K562 (cell line): ENCODE measurements around the gene EFEMP2. TPM values are rescaled to one million over a fixed set of nuclear protein-coding genes. Genes with fewer than 3 reads are reported as not detected.

Experiments used
- BACH1 ChIP-seq: fragments of 200-800 bp; sonication (Bioruptor generic); IDR thresholded peaks from 2 replicates; pipeline ENCODE4 v1.6.1; 2016; ENCODE audit warnings: missing genetic modification characterization, missing compliant biosample characterization
- CREB1 ChIP-seq, 2 experiments: sonication (generic) in 1 of 2; formaldehyde crosslinking in 1 of 2; IDR thresholded peaks; 2 replicates each; pipeline versions ENCODE4 v1.6.1 to v1.8.0; 2012 to 2022; ENCODE audit warnings: inconsistent platforms in 1 of 2, mild to moderate bottlenecking in 1 of 2, missing genetic modification reagents in 1 of 2, moderate library complexity in 1 of 2
- EGR1 ChIP-seq: fragments of 450-650 bp; conservative IDR thresholded peaks from 2 replicates; pipeline ENCODE4 v1.6.1; 2017; ENCODE audit warnings: mild to moderate bottlenecking
- ETS1 ChIP-seq: conservative IDR thresholded peaks from 2 replicates; pipeline ENCODE4 v1.6.1; 2011; ENCODE audit warnings: low read depth, mild to moderate bottlenecking, low read length; ENCODE audit not compliant: control insufficient read depth
- MEF2A ChIP-seq: IDR thresholded peaks from 2 replicates; pipeline ENCODE4 v1.6.1; 2011; ENCODE audit warnings: low read depth, mild to moderate bottlenecking, low read length, moderate library complexity; ENCODE audit not compliant: control insufficient read depth
- MLLT1 ChIP-seq, 2 experiments: fragments of 450-650 bp; IDR thresholded peaks; 2 replicates each; pipeline ENCODE4 v1.6.1; 2016
- RBM39 ChIP-seq: fragments of 200-400 bp; formaldehyde crosslinking; optimal IDR thresholded peaks from 2 replicates; pipeline ENCODE3; 2018; ENCODE audit warnings: low read depth, low read length
- TAF9B ChIP-seq: fragments of 450-650 bp; IDR thresholded peaks from 2 replicates; pipeline ENCODE4 v1.6.1; 2018; ENCODE audit warnings: mild to moderate bottlenecking; ENCODE audit not compliant: partially characterized antibody
- TARDBP ChIP-seq: fragments of 450-650 bp; IDR thresholded peaks from 2 replicates; pipeline ENCODE4 v1.6.1; 2016
- TEAD2 ChIP-seq: fragments of 450-650 bp; IDR thresholded peaks from 2 replicates; pipeline ENCODE4 v1.6.1; 2016; ENCODE audit warnings: missing genetic modification characterization, control low read depth, missing compliant biosample characterization
- ZBTB5 ChIP-seq: fragments of 450-650 bp; IDR thresholded peaks from 2 replicates; pipeline ENCODE4 v1.6.1; 2017; ENCODE audit warnings: antibody characterized with exemption
- ZFX ChIP-seq: sonication (generic); formaldehyde crosslinking; IDR thresholded peaks from 2 replicates; pipeline ENCODE4 v1.8.0; 2022; ENCODE audit warnings: mild to moderate bottlenecking, missing genetic modification reagents, moderate library complexity
- ZMIZ1 ChIP-seq, 2 experiments: fragments of 150-350 bp in 1 of 2; IDR thresholded peaks; 2 replicates each; pipeline ENCODE4 v1.6.1; 2012 to 2016; ENCODE audit warnings: low read depth in 2 of 2, low read length in 2 of 2, mild to moderate bottlenecking in 1 of 2, moderate library complexity in 1 of 2
- ZNF354B ChIP-seq: fragments of 250-450 bp; sonication (Bioruptor Pico); IDR thresholded peaks from 2 replicates; pipeline ENCODE4 v1.4.0; 2020
- ZNF740 ChIP-seq, 3 experiments: fragments of 200-800 bp in 1 of 3; sonication (Bioruptor generic) in 1 of 3; sonication (generic) in 1 of 3; formaldehyde crosslinking in 1 of 3; IDR thresholded peaks; 2 replicates each; pipeline versions ENCODE4 v1.6.1 to v1.8.0; 2016 to 2022; ENCODE audit warnings: mild to moderate bottlenecking in 2 of 3, missing compliant biosample characterization in 2 of 3, missing genetic modification characterization in 2 of 3, missing genetic modification reagents in 1 of 3
- polyA plus RNA-seq, 8 experiments: library from polyadenylated mRNA; depleted of rRNA in 4 of 8; stranded (reverse) in 5 of 8; unstranded in 3 of 8; fragments of >200 nt; fragmentation: Nextera tagmentation in 2 of 8; fragmentation: Illumina TruSeq in 1 of 8; extraction: Ambion mirVana in 2 of 8; extraction: Trizol in 1 of 8; gene quantifications; 2 replicates each; pipeline versions ENCODE4 v1.2.1 to v1.2.3, GENCODE V29; 2011 to 2014; ENCODE audit warnings: inconsistent platforms in 1 of 8, missing spikeins in 1 of 8
- total RNA-seq, 7 experiments: library from RNA; depleted of rRNA in 6 of 7; stranded (reverse); fragments of >200 nt in 6 of 7; fragmentation: Illumina TruSeq in 2 of 7; extraction: Trizol in 2 of 7; gene quantifications; 2 replicates each; pipeline versions ENCODE4 v1.2.1 to v1.2.3, GENCODE V29; 2011 to 2021; ENCODE audit warnings: low replicate concordance in 1 of 7

The EFEMP2 gene
- total and polyA plus RNA-seq, 9 of the 15 experiments (the other 6 are each of a cell fraction or from before 2014, with no cell fraction given): 0.07 to 2.9 (median 0.69) TPM; not detected in 1

GRCh38 chr11:65892661-65893317 lies 20.2 kb upstream of the EFEMP2 start (continued):
- TF ChIP-seq ZMIZ1 (IDR thresholded peaks at IDR 0.05; ENCODE audit: low read depth in 2 of 2, low read length in 2 of 2): 0 out of 4 replicates have a peak, but pooled peaks of 1 of the 2 experiments have one; percentile 5
- no peak for TF ChIP-seq ZNF354B (CRISPR knock-in tag)
- no peak for TF ChIP-seq MEF2A
- no peak for TF ChIP-seq RBM39
- TF ChIP-seq EGR1: peak; percentile 29; the same call in 1 of the 2 replicates
- no peak for TF ChIP-seq MLLT1 (IDR thresholded peaks at IDR 0.05)
- 0 out of 2 replicates have a peak, but pooled peaks have one; percentile 25 for TF ChIP-seq ETS1
- peak; percentile 9; the same call in 1 of the 2 replicates for TF ChIP-seq CREB1 (IDR thresholded peaks at IDR 0.05)
- TF ChIP-seq CREB1 (CRISPR knock-in tag; IDR thresholded peaks at IDR 0.05): no peak
- no peak for TF ChIP-seq ZFX (CRISPR knock-in tag)
- TF ChIP-seq TAF9B: no peak
- TF ChIP-seq BACH1 (tag): no peak
- TF ChIP-seq ZNF740 (CRISPR knock-in tag; IDR thresholded peaks at IDR 0.05): peak; percentile 80; the same call in 1 of the 2 replicates
- no peak for TF ChIP-seq ZNF740 (tag; IDR thresholded peaks at IDR 0.05)
- TF ChIP-seq ZBTB5: no peak
- TF ChIP-seq TARDBP: no peak
- TF ChIP-seq TEAD2: no peak
